ENCODE data around the gene ANKRD13D.

GRCh38 chr11:67239783-67240575, 49.1 kb upstream of the ANKRD13D start:
- TF ChIP-seq CTCF (IDR thresholded peaks at IDR 0.05) (peak in 1 of 5 experiments; percentile 9), POLR2AphosphoS5 (IDR thresholded peaks at IDR 0.05) (peak; percentile 99), EP300 (IDR thresholded peaks at IDR 0.05; ENCODE audit: low read depth) (no peak), POLR2A (IDR thresholded peaks at IDR 0.05) (peak; percentile 98)

Data from transverse colon (tissue), 4 donors.